ENCODE measurements around the gene CAP2.

The CAP2 gene

GRCh38 chr6:17470938-17471327, 77.5 kb downstream of the CAP2 start:
- Histone ChIP-seq H3F3A (ENCODE audit: insufficient read depth, low read length) (no peaks in the 10 kb centered on the region), H3K4me1 (ENCODE audit: insufficient read depth, low read length, severe bottlenecking) (no peaks in the 10 kb centered on the region), H3K4me2 (ENCODE audit: low read length) (no peak overlapping the region), H4K20me1 (ENCODE audit: insufficient read depth, low read length) (no peaks in the 10 kb centered on the region), H3K27me3 (ENCODE audit: insufficient read depth, low read length) (no peaks in the 10 kb centered on the region), H3K36me3 (ENCODE audit: insufficient read depth, low read length) (no peaks in the 10 kb centered on the region), H3K9me3 (ENCODE audit: low read length) (no peaks in the 10 kb centered on the region), H3K4me3 (ENCODE audit: low read depth, low read length, poor library complexity, severe bottlenecking) (no peak overlapping the region), H3K79me2 (ENCODE audit: insufficient read depth, low read length) (no peaks in the 10 kb centered on the region), H3K27ac (ENCODE audit: low read depth, low read length, poor library complexity, severe bottlenecking) (no peak overlapping the region), H3K9me2 (ENCODE audit: low read depth, low read length) (no peaks in the 10 kb centered on the region), H3K9ac (ENCODE audit: low read length) (no peak overlapping the region), H2AFZ (ENCODE audit: low read length) (no peak overlapping the region)
- TF ChIP-seq EZH2 (IDR thresholded peaks at IDR 0.05; ENCODE audit: borderline replicate concordance, low read length), result no peak
- TF ChIP-seq CTCF (IDR thresholded peaks at IDR 0.05; ENCODE audit: low read length), result no peak

- H3K4me2 ChIP-seq (ENCODE audit: low read length), result no peak overlapping the region
- no peaks in the 10 kb centered on the region for H3K79me2 ChIP-seq (ENCODE audit: insufficient read depth, low read length)
- TF ChIP-seq EZH2 (IDR thresholded peaks at IDR 0.05; ENCODE audit: borderline replicate concordance, low read length), result no peak
- TF ChIP-seq CTCF (IDR thresholded peaks at IDR 0.05; ENCODE audit: low read length), result no peak
- no peak overlapping the region for H3K4me3 ChIP-seq (ENCODE audit: low read depth, low read length, poor library complexity, severe bottlenecking)
- no peaks in the 10 kb centered on the region for H3K9me2 ChIP-seq (ENCODE audit: low read depth, low read length)
- no peak overlapping the region for H3K27ac ChIP-seq (ENCODE audit: low read depth, low read length, poor library complexity, severe bottlenecking)
- no peaks in the 10 kb centered on the region for H4K20me1 ChIP-seq (ENCODE audit: insufficient read depth, low read length)
- H3K27me3 ChIP-seq (ENCODE audit: insufficient read depth, low read length), result no peaks in the 10 kb centered on the region
- no peak overlapping the region for H2AFZ ChIP-seq (ENCODE audit: low read length)
- H3F3A ChIP-seq (ENCODE audit: insufficient read depth, low read length), result no peaks in the 10 kb centered on the region
- no peak overlapping the region for H3K9ac ChIP-seq (ENCODE audit: low read length)
- no peaks in the 10 kb centered on the region for H3K36me3 ChIP-seq (ENCODE audit: insufficient read depth, low read length)
- no peaks in the 10 kb centered on the region for H3K9me3 ChIP-seq (ENCODE audit: low read length)
- no peaks in the 10 kb centered on the region for H3K4me1 ChIP-seq (ENCODE audit: insufficient read depth, low read length, severe bottlenecking)
Measured at GRCh38 chr6:17472653-17473183, 79.3 kb downstream of the CAP2 start.

GRCh38 chr6:17473554-17473953, 80.2 kb downstream of the CAP2 start:
- H3F3A ChIP-seq (ENCODE audit: insufficient read depth, low read length), result no peaks in the 10 kb centered on the region
- H3K27ac ChIP-seq (ENCODE audit: low read depth, low read length, poor library complexity, severe bottlenecking), result no peak overlapping the region
- no peak overlapping the region for H3K4me3 ChIP-seq (ENCODE audit: low read depth, low read length, poor library complexity, severe bottlenecking)
- no peaks in the 10 kb centered on the region for H3K4me1 ChIP-seq (ENCODE audit: insufficient read depth, low read length, severe bottlenecking)
- no peak for TF ChIP-seq CTCF (IDR thresholded peaks at IDR 0.05; ENCODE audit: low read length)
- no peak for TF ChIP-seq EZH2 (IDR thresholded peaks at IDR 0.05; ENCODE audit: borderline replicate concordance, low read length)
- H3K36me3 ChIP-seq (ENCODE audit: insufficient read depth, low read length), result no peaks in the 10 kb centered on the region
- H3K9me3 ChIP-seq (ENCODE audit: low read length), result no peaks in the 10 kb centered on the region
- no peaks in the 10 kb centered on the region for H3K79me2 ChIP-seq (ENCODE audit: insufficient read depth, low read length)
- H2AFZ ChIP-seq (ENCODE audit: low read length), result no peak overlapping the region
- no peak overlapping the region for H3K9ac ChIP-seq (ENCODE audit: low read length)
- no peaks in the 10 kb centered on the region for H4K20me1 ChIP-seq (ENCODE audit: insufficient read depth, low read length)
- H3K4me2 ChIP-seq (ENCODE audit: low read length), result no peak overlapping the region
- H3K27me3 ChIP-seq (ENCODE audit: insufficient read depth, low read length), result no peaks in the 10 kb centered on the region
- no peaks in the 10 kb centered on the region for H3K9me2 ChIP-seq (ENCODE audit: low read depth, low read length)

Measured in OCI-LY1 (cell line).